ENCODE measurements around the gene ACADSB.

DNA sequence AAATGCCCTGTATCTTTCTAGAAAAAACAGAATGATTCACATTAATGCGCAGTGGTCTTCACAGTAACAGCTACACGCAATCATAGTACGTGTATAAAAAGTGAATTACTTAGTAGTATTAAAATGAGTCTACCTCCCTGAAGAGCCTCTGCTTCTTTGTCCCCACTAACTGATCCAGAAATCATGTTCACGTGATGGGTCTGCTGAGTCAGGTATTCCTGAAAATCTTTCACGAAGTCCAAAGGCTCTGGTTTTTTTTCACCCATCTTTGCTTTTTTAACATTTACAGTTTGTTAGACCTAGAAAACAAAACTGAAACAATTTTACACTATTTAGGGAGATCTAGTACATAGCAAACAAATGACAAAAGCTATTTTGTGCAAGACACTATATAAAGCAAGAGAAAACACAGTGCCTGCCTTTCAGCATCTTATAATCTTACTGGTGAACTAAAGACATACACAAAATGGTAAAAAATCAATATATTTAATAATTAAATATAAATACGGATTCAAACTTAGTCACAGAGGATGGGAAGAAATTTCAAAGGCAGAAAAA lies 10.4 kb upstream of the ACADSB start:
- TF ChIP-seq EZH2 (optimal IDR thresholded peaks at IDR 0.05; ENCODE audit: low read depth, low read length) (no peak), EZH2phosphoT487 (IDR thresholded peaks at IDR 0.05; ENCODE audit: low read length) (no peak)
- TF ChIP-seq, protein P1, sequence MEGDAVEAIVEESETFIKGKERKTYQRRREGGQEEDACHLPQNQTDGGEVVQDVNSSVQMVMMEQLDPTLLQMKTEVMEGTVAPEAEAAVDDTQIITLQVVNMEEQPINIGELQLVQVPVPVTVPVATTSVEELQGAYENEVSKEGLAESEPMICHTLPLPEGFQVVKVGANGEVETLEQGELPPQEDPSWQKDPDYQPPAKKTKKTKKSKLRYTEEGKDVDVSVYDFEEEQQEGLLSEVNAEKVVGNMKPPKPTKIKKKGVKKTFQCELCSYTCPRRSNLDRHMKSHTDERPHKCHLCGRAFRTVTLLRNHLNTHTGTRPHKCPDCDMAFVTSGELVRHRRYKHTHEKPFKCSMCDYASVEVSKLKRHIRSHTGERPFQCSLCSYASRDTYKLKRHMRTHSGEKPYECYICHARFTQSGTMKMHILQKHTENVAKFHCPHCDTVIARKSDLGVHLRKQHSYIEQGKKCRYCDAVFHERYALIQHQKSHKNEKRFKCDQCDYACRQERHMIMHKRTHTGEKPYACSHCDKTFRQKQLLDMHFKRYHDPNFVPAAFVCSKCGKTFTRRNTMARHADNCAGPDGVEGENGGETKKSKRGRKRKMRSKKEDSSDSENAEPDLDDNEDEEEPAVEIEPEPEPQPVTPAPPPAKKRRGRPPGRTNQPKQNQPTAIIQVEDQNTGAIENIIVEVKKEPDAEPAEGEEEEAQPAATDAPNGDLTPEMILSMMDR (IDR thresholded peaks at IDR 0.05; ENCODE audit: low read length): no peak
